Activated T-cell treated with anti-CD3 and anti-CD28 coated beads for 24 hours (primary cell): ENCODE data around the gene IGDCC3.
A peak's percentile ranks its signal among the peaks of the same experiment; 100 is the strongest.

ENCODE experiments used
- DNase-seq: peaks from one replicate; pipeline ENCODE4 v3.0.0-alpha.2; 2020; ENCODE audit warnings: low read depth

Gene IGDCC3

GRCh38 chr15:65326818-65327217 lies 51.0 kb downstream of the IGDCC3 start:
- DNase-seq, result no peak

DNA sequence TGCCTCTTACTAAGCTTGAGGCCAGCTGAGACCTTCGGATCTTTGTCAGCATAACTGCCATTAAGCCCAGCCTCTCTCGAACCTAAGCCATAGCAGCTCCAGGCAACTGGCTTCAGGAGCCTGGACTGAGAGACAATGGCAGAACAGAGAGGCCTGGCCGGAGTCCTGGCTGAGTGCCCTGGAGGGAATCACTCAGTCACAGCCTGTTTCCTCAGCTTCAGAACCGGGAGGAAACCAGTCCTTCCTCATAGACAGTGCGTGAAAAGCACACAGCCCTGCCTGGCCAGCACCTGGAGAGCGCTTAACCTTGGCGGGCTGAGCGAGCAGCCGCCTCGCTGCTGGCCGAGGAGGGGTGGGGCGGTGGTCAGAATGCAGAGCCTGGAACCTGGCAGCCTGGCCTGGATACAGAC lies 51.7 kb downstream of the IGDCC3 start:
- no peak for DNase-seq

DNA sequence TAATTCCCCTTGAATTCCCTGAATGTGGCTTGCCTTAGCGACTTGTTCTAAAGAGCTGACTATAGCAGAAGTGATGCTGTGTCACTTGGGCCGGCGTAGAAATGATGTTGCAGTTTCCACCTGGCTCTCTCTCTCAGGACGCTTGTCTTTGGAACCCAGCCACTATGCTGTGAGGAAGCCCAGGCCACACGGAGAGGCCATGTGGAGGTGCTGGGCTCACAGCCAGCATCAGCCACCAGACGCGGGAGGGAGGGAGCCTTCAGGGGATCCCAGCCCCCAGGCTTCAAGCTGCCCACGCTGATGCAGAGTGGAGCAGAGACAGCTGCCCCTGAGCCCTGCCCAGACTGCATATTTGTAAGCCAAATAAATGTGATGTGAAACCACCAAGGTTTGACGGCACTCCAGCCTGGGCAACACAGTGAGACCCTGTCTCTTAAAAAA lies 54.7 kb downstream of the IGDCC3 start:
- no peak for DNase-seq

DNA sequence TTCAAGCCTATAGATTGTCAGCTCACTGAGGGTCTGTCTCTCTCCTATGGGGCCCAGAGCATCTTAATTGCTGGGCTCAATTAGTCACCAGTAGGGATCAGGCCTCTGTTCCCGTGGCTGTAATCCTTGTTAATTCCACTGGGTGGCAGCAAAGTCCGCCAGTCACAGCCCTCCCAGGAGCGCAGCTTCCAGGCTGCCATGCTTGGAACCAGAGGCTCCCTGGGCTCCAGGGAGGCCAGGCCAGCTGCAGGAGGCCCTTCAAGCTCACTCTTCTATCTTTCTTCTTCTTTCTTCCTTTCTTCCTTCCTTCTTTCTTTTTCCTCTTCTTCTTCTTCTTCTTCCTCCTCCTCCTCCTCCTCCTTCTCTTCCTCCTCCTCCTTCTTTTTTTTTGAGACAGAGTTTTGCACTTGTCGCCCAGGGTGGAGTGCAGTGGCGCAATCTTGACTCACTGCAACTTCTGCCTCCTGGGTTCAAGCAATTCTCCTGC lies 58.9 kb downstream of the IGDCC3 start:
- peak; percentile 74 for DNase-seq

DNA sequence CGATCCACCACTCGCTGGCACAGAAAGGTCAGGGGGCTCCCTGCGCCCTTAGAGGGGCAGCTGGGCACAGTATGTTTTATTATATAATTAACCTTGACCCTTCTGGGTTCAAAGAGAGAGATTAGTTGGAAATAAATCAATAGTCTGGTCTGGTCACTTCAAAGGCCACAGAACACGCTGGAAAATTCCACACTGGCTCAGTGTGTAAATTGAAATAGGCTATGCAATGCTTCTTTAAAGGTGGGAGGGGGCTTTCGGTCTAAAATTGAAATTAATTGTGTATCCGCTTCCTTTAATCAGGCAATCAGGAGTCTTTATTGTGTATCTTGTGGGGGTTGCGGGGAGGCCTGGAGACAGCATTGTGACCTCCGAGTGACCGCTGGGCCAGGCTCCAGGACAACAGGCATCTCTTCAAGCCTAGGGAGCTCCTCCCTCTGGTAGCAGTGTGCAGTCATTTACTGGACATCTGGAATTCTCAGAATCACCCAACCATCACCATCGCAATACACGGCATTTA lies 65.3 kb downstream of the IGDCC3 start:
- no peak for DNase-seq

DNA sequence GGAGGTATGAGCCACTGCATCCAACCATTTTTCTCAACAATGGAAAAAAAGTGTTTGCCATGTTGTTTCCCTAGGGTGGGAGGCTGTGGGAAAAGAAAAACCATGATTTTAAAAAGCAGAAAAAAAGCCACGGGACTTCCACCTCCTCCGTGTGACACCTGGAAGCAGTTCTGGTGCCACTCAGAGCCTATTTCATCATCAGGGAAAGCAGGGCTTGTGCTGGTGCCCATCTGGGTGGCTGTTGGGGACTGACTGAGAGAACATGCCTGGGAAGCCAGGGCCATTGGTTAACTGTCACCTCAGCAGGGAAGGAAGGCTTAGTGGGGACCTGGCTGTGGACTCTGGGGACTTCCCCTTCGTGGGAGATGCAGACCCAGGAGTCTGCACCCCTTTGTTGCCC lies 66.0 kb downstream of the IGDCC3 start:
- no peak for DNase-seq

- DNase-seq, result no peak
These were observed 67.2 kb downstream of the IGDCC3 start for GRCh38 chr15:65310431-65311137.

DNA sequence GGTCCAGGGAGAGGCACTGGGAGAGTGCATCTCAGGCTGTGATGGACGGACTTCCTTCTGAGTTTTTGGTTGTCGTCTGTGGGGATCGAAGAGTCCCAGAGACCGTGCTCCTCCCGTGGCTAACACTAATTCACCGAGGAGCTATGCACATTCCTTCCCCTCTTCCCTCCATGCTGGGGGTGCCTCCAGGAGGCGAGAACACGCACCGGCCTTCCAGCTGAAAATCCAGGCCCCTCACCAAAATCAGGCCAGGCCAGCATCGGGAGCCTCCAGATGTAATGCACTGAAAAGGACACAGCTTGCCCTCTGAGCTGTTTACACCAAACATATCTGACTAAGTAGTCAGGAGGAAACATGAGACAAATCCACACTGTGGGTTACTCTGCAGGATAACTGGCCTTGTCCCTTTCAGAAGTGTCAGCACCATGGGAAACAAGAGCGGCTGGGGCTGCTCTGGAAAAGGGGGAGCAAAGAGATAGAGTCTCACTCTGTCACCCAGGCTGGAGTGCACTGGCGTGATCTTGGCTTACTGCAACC lies 67.9 kb downstream of the IGDCC3 start:
- no peak for DNase-seq

DNA sequence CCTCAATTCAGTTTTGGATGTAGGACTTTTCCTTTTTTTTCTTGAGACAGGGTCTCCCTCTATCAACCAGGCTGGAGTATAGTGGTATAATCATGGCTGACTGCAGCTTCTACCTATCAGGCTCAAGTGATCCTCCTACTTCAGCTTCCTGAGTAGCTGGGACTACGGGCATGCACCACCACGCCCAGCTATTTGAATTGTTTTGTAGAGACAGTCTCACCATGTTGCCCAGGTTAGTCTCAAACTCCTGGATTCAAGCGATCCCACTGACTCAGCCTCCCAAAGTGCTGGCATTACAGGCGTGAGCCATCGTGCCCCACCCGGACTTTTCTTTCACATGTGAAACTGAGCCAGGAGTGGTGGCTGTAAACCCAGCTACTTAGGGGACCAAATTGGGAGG lies 69.8 kb downstream of the IGDCC3 start:
- DNase-seq, result no peak

- DNase-seq, result no peak
These were observed 71.3 kb downstream of the IGDCC3 start for GRCh38 chr15:65306551-65306950.

DNA sequence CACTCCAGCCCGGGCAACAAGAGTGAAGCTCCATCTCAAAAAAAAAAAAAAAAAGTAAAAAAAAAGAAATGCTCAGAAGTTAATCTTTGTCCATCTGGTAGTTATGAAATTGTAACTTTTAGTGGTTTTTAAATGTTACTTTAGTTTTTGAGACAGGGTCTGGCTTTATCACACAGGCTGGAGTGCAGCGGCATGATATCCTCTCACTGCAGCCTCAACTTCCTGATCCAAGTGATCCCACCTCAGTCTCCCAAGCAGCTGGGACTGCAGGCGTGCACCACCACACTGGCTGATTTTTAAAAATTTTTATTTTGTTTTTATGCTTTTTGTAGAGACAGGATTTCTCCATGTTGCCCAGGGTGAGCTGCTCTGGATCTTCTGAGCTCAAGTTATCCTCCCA lies 72.0 kb downstream of the IGDCC3 start:
- no peak for DNase-seq

DNA sequence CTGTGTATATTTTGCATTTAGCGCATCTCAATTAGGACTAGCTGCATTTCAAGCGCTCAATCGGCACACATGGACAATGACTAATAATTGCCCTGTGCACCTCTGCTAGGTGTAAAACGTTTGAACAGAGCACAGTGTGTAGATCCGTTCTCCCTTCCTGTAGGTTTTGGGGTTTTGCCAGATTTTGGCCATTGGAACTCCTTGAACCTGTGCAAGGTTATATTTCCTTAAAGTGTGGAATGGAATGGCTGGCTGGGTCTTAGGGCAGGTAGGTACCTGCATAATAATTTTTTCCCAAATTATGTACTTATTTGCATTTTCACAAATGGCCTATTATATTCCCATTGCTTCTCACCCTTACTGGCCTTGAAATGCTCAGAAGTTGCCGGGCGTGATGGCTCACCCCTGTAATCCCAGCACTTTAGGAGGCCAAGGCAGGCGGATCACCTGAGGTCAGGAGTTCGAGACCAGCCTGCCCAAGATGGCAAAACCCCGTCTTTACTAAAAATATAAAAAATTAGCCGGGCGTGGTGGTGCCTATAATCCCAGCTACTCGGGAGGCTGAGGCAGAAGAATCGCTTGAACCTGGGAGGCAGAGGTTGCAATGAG lies 72.5 kb downstream of the IGDCC3 start:
- no peak for DNase-seq

DNA sequence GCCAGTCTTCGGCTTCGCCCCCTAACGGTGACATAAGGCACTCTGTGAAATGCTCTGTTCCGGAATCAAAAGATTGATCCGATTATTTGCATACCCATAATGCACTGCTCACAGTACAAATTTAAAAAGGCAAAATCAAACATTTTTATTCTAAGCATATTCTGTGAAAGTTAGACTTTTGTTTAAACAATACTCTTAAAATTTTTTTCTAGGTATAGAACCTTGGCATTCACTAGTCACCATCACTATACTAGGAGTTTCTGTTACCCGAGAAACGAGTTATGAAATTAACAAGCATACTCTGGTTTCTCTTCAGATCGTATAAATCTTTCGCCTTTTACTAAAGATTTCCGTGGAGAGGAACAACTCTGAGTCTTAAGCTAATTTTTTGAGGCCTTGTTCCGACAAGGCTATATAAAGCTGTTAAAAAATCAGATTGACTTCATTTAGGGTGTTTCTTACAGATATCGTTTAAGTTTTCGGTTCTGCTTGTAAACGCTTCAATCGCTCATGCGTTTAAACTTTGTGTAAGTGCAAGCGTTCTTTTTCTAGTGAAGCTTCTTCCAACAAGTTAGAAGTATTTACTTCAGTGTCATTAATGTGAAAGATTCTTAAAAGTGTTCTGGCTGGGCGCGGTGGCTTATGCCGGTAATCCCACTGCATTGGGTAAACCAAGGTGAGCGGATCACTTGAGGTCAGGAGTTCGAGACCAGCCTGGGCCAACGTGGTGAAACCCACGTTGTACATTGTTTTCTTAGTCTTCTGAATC lies 73.2 kb downstream of the IGDCC3 start, which contains the start of gene RNU5B-1:
TSS of gene RNU5B-1 (plus strand) at position 297 of the 769 bp plus-strand sequence.
- DNase-seq, result peak; percentile 82

GRCh38 chr15:65303687-65304380 lies 74.0 kb downstream of the IGDCC3 start:
- DNase-seq, result no peak

GRCh38 chr15:65302061-65302460 lies 75.7 kb downstream of the IGDCC3 start:
- DNase-seq, result no peak

DNA sequence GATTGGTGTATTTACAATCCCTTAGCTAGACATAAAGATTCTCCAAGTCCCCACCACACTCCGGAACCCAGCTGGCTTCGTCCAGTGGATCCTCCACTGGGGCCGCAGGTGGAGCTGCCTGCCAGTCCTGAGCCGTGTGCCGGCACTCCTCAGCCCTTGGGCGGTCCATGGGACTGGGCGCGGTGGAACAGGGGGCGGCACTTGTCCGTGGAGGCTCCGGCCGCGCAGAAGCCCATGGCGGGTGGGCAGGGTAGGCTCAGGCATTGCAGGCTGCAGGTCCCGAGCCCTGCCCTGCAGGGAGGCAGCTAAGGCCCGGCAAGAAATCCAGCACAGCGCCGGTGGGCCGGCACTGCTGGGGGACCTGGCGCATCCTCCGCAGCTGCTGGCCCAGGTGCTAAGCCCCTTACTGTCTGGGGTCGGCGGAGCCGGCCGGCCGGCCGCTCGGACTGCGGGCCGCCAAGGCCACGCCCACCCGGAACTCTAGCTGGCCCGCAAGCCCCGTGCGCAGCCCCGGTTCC lies 76.8 kb downstream of the IGDCC3 start:
- no peak for DNase-seq

DNA sequence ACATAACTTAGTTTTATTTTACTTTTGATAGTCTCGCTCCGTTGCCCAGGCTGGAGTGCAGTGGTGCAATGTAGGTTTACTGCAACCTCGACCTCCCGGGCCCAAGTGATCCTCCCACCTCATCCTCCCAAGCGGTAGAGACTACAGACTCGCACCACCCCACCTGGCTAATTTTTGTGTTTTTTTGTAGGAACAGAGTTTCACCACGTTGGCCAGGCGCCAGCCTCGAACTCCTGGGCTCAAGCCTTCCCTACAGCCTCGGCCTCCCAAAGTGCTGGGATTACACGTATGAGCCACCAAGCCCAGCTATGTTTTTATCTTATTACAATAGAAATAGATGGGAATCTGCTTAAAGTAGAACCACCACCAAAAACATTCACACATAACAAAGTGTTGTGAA lies 79.1 kb downstream of the IGDCC3 start:
- no peak for DNase-seq

DNA sequence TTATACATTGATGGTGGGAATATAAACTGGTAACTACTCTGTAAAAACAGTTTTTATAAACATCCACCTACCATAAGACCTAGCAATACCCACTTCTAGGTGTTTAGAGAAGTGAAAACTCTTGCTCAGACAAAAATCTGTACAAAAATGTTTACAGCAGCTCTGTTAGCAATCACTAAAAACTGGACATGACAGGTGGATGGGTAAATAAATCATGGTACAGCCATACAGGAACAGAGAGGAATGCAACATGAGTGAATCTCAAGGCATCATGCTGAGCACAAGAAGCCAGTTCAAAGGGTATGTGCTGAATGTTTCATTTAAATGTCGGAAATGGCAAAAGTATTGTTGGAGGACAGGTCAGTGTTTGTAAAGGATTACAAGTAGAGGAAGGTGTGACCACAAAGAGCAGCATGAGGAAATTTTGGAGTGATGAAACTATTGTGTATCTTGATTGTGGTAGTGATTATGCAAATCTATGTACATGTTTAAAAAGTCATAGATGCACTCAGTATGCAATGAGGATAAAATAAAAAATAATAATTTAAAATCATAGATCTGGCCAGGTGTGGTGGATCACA lies 84.8 kb downstream of the IGDCC3 start:
- no peak for DNase-seq

DNA sequence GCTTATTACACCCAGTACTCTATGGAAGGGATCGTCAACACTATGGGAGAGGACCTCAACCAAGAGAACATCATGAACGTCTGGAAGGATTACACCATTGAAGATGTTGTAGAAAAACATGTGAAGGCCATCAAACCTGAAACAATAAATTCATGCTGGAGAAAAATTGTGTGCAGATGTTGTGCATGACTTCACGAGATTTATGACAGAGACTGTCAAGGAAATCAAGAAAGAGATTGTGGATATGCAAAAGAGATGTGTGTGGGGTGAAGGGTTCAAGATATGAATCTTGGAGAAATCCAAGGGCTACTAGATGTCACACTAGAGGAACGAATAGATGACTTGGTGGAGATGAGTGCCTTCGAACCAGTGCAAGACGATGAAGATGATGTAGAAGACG lies 87.6 kb downstream of the IGDCC3 start:
- no peak for DNase-seq

- no peak for DNase-seq
These were observed 88.4 kb downstream of the IGDCC3 start for GRCh38 chr15:65289261-65289854.

- no peak for DNase-seq
These were observed 90.3 kb downstream of the IGDCC3 start for GRCh38 chr15:65287520-65287855.
